ENCODE results near the gene ILK.
A peak's percentile ranks its signal among the peaks of the same experiment; 100 is the strongest.

- TF ChIP-seq HDAC6 (IDR thresholded peaks at IDR 0.05; ENCODE audit: low read depth, low read length) (no peak), JUN (CRISPR knock-in tag; IDR thresholded peaks at IDR 0.05) (peak; percentile 97), CBX5 (CRISPR knock-in tag; IDR thresholded peaks at IDR 0.05; ENCODE audit: borderline replicate concordance) (no peak), CTCF (CRISPR knock-in tag; IDR thresholded peaks at IDR 0.05) (peak; percentile 34), FOSL2 (CRISPR knock-in tag; IDR thresholded peaks at IDR 0.05) (peak; percentile 88), ZNF615 (CRISPR knock-in tag; IDR thresholded peaks at IDR 0.05; ENCODE audit: borderline replicate concordance) (no peak), RELA (CRISPR knock-in tag; IDR thresholded peaks at IDR 0.05) (no peak), EP300 (IDR thresholded peaks at IDR 0.05; ENCODE audit: low read depth in 2 of 2, low read length in 2 of 2) (peak in 1 of 2 experiments; percentile 38; a peak in 1 of 4 replicates), EP300 (CRISPR knock-in tag; IDR thresholded peaks at IDR 0.05; ENCODE audit: borderline replicate concordance) (no peak), TAF15 (IDR thresholded peaks at IDR 0.05; ENCODE audit: low read depth, low read length, poor library complexity, severe bottlenecking) (no peak), TFAP4 (IDR thresholded peaks at IDR 0.05; ENCODE audit: borderline replicate concordance, low read depth) (peak; percentile 89), POGK (CRISPR knock-in tag; conservative IDR thresholded peaks at IDR 0.05) (no peak)
Measured at GRCh38 chr11:6606471-6607189, 3.1 kb downstream of the ILK start.
